OCI-LY7 (cell line): ENCODE data around the gene CTNNA2. TPM values are rescaled to one million over a fixed set of nuclear protein-coding genes. Genes with fewer than 3 reads are reported as not detected.

Experiments used
- BruUV-seq: library from RNA; stranded (reverse); fragments of 400-500 nt; replicated peaks from 2 replicates; lab custom pipeline; 2021; lab: Mats Ljungman, UMichigan
- CTCF ChIA-PET: fragments of 300-600 bp; sonication (Branson Sonifier 250); formaldehyde crosslinking; loops from one replicate; lab custom pipeline; 2022; ENCODE audit warnings: antibody characterized with exemption; ENCODE audit not compliant: unreplicated experiment; lab: Charles Lee
- POLR2A ChIA-PET: fragments of 300-600 bp; sonication (Branson Sonifier 250); formaldehyde crosslinking; loops from one replicate; lab custom pipeline; 2022; ENCODE audit warnings: antibody characterized with exemption; lab: Charles Lee
- DNase-seq: peaks from one replicate; pipeline ENCODE4 v3.0.0-alpha.2; 2015; ENCODE audit warnings: low spot score
- H2AFZ ChIP-seq: fragments of 200-600 bp; sonication (generic), shearing (Covaris generic); 2 replicates; pipeline ENCODE4 v1.6.1; 2014; ENCODE audit warnings: mild to moderate bottlenecking, antibody characterized with exemption, low read length, moderate library complexity
- H3K27ac ChIP-seq: fragments of 200-600 bp; sonication (generic); 2 replicates; pipeline ENCODE4 v1.5.1; 2014; ENCODE audit warnings: mixed run types, low read depth, mild to moderate bottlenecking, moderate library complexity, low read length, inconsistent platforms; ENCODE audit not compliant: poor library complexity, severe bottlenecking
- H3K36me3 ChIP-seq: fragments of 200-600 bp; sonication (generic); 2 replicates; pipeline ENCODE4 v1.6.1; 2014; ENCODE audit warnings: mild to moderate bottlenecking, antibody characterized with exemption, low read length, moderate library complexity, mixed read lengths; ENCODE audit not compliant: insufficient read depth
- H3K4me1 ChIP-seq: fragments of 200-600 bp; sonication (generic); 2 replicates; pipeline ENCODE4 v1.5.1; 2014; ENCODE audit warnings: mild to moderate bottlenecking, low read length; ENCODE audit not compliant: insufficient read depth, poor library complexity, severe bottlenecking
- H3K4me2 ChIP-seq: fragments of 200-600 bp; sonication (generic); 2 replicates; pipeline ENCODE4 v1.6.1; 2014; ENCODE audit warnings: mild to moderate bottlenecking, low read length
- H3K4me3 ChIP-seq: fragments of 200-600 bp; sonication (generic); 2 replicates; pipeline ENCODE4 v1.5.1; 2014; ENCODE audit warnings: mild to moderate bottlenecking, low read depth, low read length; ENCODE audit not compliant: poor library complexity, severe bottlenecking
- H3K79me2 ChIP-seq: fragments of 200-600 bp; sonication (generic); 2 replicates; pipeline ENCODE4 v1.6.1; 2016; ENCODE audit warnings: low read depth, mild to moderate bottlenecking, low read length, moderate library complexity, mixed read lengths; ENCODE audit not compliant: insufficient read depth
- H3K9me2 ChIP-seq: fragments of 200-600 bp; sonication (generic); 2 replicates; pipeline ENCODE4 v1.6.1; 2016; ENCODE audit warnings: mild to moderate bottlenecking, low read length, mixed read lengths; ENCODE audit not compliant: insufficient read depth
- H3K9me3 ChIP-seq: fragments of 200-600 bp; sonication (generic); 2 replicates; pipeline ENCODE4 v1.6.1; 2014; ENCODE audit warnings: mild to moderate bottlenecking, mixed run types, low read length, mixed read lengths
- H4K20me1 ChIP-seq: fragments of 200-600 bp; sonication (generic); 2 replicates; pipeline ENCODE4 v1.6.1; 2014; ENCODE audit warnings: mild to moderate bottlenecking, antibody characterized with exemption, low read length, moderate library complexity, mixed read lengths; ENCODE audit not compliant: insufficient read depth
- EZH2phosphoT487 ChIP-seq: fragments of 200-600 bp; sonication (generic); IDR thresholded peaks from 2 replicates; pipeline ENCODE4 v1.6.1; 2018; ENCODE audit warnings: low read depth, borderline replicate concordance, mild to moderate bottlenecking, mixed run types, antibody characterized with exemption, low read length, moderate library complexity, mixed read lengths
- intact Hi-C: fragments of 100-400 bp; cut with micrococcal nuclease; formaldehyde crosslinking; loops from one replicate; pipeline ENCODE4 v1.10.0; 2022; ENCODE audit not compliant: unreplicated experiment
- total RNA-seq, 2 experiments: library from RNA; depleted of rRNA in 1 of 2; stranded (reverse); fragments of >200 nt in 1 of 2; shearing (Covaris generic) in 1 of 2; gene quantifications; 2 replicates each; pipeline ENCODE4 v1.2.3, GENCODE V29; 2014 to 2022
- TF ChIP-seq, protein P1 (sequence below): fragments of 200-600 bp; sonication (generic); conservative IDR thresholded peaks from 2 replicates; pipeline ENCODE4 v1.5.1; 2014; ENCODE audit warnings: mild to moderate bottlenecking, antibody characterized with exemption, low read length, moderate library complexity, mixed read lengths

The CTNNA2 gene
- total RNA-seq, 2 experiments from 2014 or later = 0.19 to 2.7 TPM

DNA sequence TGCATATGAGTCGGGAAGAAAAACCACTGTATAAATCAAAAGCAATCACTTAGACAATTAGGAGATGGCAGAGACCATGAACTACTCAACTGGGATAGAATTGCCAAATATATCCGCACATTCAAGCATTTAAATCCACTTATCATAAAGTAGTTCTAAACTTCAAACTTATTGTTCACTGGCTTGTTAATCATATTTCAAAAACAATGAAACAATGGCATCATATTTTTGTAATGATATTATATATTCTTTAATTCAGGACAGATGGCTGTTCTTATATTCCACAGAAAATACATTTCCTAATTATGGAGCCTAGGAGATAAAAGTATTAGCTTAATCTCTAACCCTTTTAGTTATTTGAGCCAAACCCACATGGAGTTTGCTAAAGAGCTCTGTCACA lies 263.6 kb downstream of the CTNNA2 start:
- H3K79me2 ChIP-seq = no peaks in the 10 kb centered on the region
- H3K4me2 ChIP-seq = no peak overlapping the region
- intact Hi-C loops = no loop called here
- H3K4me3 ChIP-seq = no peak overlapping the region
- no peaks in the 10 kb centered on the region for H4K20me1 ChIP-seq
- H2AFZ ChIP-seq = no peak overlapping the region
- no peak for DNase-seq
- ChIA-PET POLR2A (interaction anchor here (1.0 kb wide), 1 partner anchor 13 kb away, joined by 3 read pairs; no protein-coding TSS in a partner anchor), CTCF (no interaction called here)
- H3K4me1 ChIP-seq = no peaks in the 10 kb centered on the region
- no TSS peak for BruUV-seq
- H3K9me3 ChIP-seq = no peaks in the 10 kb centered on the region
- H3K36me3 ChIP-seq = no peaks in the 10 kb centered on the region
- H3K9me2 ChIP-seq = no peaks in the 10 kb centered on the region
- H3K27ac ChIP-seq = no peak overlapping the region
- no peak for TF ChIP-seq EZH2phosphoT487
- TF ChIP-seq, protein P1, sequence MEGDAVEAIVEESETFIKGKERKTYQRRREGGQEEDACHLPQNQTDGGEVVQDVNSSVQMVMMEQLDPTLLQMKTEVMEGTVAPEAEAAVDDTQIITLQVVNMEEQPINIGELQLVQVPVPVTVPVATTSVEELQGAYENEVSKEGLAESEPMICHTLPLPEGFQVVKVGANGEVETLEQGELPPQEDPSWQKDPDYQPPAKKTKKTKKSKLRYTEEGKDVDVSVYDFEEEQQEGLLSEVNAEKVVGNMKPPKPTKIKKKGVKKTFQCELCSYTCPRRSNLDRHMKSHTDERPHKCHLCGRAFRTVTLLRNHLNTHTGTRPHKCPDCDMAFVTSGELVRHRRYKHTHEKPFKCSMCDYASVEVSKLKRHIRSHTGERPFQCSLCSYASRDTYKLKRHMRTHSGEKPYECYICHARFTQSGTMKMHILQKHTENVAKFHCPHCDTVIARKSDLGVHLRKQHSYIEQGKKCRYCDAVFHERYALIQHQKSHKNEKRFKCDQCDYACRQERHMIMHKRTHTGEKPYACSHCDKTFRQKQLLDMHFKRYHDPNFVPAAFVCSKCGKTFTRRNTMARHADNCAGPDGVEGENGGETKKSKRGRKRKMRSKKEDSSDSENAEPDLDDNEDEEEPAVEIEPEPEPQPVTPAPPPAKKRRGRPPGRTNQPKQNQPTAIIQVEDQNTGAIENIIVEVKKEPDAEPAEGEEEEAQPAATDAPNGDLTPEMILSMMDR = no peak

DNA sequence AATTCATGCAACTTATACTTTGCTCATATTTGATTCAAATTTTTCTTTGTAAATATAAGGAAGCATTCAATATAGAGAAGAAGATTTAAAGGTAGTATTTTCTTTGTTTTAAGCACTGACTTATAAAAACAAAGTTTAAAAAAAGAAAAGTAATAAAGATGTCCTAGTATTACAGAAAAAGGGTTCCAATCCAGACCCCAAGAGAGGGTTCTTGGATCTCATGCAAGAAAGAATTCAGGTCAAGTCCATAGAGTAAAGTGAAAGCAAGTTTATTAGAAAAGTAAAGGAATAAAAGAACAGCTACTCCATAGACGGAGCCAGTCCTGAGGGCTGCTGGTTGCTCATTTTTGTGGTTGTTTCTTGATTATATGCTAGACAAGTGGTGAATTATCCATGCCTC lies 267.9 kb downstream of the CTNNA2 start:
- Histone ChIP-seq H3K36me3 (no peaks in the 10 kb centered on the region), H3K4me2 (no peak overlapping the region), H3K9me2 (no peaks in the 10 kb centered on the region), H4K20me1 (no peaks in the 10 kb centered on the region), H3K4me3 (no peak overlapping the region), H3K9me3 (no peaks in the 10 kb centered on the region), H3K79me2 (no peaks in the 10 kb centered on the region), H2AFZ (no peak overlapping the region), H3K27ac (no peak overlapping the region), H3K4me1 (no peaks in the 10 kb centered on the region)
- POLR2A ChIA-PET = interaction anchor here (0.8 kb wide), 1 partner anchor 12 kb away, joined by 3 read pairs; no protein-coding TSS in a partner anchor
- BruUV-seq = no TSS peak
- CTCF ChIA-PET = no interaction called here
- no peak for DNase-seq
- intact Hi-C loops = no loop called here
- TF ChIP-seq, protein P1 = no peak
- TF ChIP-seq EZH2phosphoT487 = no peak

DNA sequence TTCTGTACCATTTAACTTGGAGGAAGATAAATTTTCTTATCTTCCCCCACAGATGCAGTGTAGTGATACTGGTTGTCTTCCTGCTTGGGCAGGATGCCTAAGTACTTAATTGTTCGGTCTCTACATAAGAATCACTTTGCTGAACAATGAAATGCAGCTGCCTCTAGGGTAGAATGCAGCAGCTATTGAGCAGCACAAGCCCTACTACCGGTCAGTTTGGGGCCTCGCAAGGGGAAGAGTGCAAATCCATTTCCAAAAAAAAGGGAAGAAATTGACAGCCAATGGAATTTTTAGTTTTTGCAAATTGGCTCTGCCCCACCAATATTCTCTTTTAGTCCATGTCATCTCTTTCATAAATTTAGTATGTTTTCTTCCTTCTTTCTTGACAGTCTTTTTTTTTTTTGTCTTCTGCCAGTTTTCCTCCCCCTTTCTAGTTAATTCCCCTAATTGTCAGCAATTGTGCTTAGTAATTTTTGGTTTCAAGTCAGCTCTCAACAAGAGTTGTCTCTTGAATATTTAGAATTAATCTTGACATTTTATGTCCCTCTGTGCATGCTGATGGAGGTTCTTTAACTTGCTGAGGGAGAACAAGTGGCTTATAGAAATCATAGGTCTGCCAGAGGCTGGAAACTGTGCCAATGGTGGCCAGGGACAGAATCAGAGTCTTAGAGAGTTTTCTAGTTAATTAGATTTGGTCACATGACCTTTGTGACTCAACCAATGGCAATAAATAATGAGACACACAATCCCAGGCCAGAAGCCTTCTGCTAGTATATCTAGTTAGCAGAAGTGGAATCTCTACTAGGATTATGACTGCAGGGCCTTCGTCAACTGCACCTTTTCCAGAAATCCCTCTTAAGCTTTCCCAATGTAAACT lies 270.0 kb downstream of the CTNNA2 start:
- H4K20me1 ChIP-seq = no peaks in the 10 kb centered on the region
- H3K9me3 ChIP-seq = no peaks in the 10 kb centered on the region
- H3K79me2 ChIP-seq = no peaks in the 10 kb centered on the region
- intact Hi-C loops = no loop called here
- no peak for DNase-seq
- CTCF ChIA-PET = no interaction called here
- H3K4me2 ChIP-seq = no peak overlapping the region
- BruUV-seq = no TSS peak
- no peak overlapping the region for H3K27ac ChIP-seq
- no peaks in the 10 kb centered on the region for H3K4me1 ChIP-seq
- POLR2A ChIA-PET = interaction anchor here (0.6 to 1.1 kb wide), 3 partner anchors 9 to 1785 kb away, joined by 3 read pairs; no protein-coding TSS in a partner anchor
- no peak overlapping the region for H2AFZ ChIP-seq
- H3K36me3 ChIP-seq = no peaks in the 10 kb centered on the region
- H3K9me2 ChIP-seq = no peaks in the 10 kb centered on the region
- no peak for TF ChIP-seq EZH2phosphoT487
- TF ChIP-seq, protein P1 = no peak
- no peak overlapping the region for H3K4me3 ChIP-seq
